Tibial nerve (tissue), 3 donors: ENCODE results near the gene PLEKHO2.

Experiments used
- POLR2A ChIP-seq, 2 donors: fragments of 450-650 bp; IDR thresholded peaks; one replicate each; pipeline ENCODE4 v1.6.1; 2017; ENCODE audit warnings: antibody characterized with exemption in 2 of 2, mild to moderate bottlenecking in 2 of 2, moderate library complexity in 2 of 2
- TF ChIP-seq, protein P1 (sequence below), 5 experiments: fragments of 200-600 bp in 3 of 5; fragments of 450-650 bp in 2 of 5; sonication (generic) in 3 of 5; IDR thresholded peaks; one replicate each; pipeline ENCODE4 v1.5.1; 2016 to 2019; ENCODE audit warnings: antibody characterized with exemption in 5 of 5, mild to moderate bottlenecking in 3 of 5, moderate library complexity in 2 of 5

DNA sequence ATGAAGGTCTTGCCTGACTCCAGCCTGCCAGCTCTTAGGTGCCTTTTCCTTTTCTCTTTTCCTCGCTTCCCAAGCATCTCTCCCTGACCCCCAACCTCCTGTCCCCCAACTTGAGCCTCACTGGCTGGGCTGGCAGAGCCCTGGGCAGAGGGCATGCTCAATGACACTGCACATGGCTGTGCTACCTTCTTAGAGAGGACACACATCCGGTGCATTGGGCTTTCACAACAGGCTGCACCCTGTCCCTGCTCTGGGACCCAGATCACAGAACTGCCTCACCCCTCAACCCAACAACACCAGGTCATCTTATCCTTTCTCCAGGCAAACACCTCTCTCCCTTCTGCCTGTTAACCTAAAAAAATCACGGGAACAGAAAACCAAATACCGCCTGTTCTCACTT lies 62.5 kb downstream of the PLEKHO2 start:
- TF ChIP-seq, protein P1, sequence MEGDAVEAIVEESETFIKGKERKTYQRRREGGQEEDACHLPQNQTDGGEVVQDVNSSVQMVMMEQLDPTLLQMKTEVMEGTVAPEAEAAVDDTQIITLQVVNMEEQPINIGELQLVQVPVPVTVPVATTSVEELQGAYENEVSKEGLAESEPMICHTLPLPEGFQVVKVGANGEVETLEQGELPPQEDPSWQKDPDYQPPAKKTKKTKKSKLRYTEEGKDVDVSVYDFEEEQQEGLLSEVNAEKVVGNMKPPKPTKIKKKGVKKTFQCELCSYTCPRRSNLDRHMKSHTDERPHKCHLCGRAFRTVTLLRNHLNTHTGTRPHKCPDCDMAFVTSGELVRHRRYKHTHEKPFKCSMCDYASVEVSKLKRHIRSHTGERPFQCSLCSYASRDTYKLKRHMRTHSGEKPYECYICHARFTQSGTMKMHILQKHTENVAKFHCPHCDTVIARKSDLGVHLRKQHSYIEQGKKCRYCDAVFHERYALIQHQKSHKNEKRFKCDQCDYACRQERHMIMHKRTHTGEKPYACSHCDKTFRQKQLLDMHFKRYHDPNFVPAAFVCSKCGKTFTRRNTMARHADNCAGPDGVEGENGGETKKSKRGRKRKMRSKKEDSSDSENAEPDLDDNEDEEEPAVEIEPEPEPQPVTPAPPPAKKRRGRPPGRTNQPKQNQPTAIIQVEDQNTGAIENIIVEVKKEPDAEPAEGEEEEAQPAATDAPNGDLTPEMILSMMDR (IDR thresholded peaks at IDR 0.05): no peak
- no peak for TF ChIP-seq POLR2A (IDR thresholded peaks at IDR 0.05)
